CD1c-positive myeloid dendritic cell (primary cell): ENCODE data around the gene PHYKPL.
"Not testable (repeated sequence)": the region's sequence is repeated elsewhere in the genome, so short reads cannot be mapped to it uniquely, and the experiment has no call there.

Source experiments
- DNase-seq: peaks from one replicate; pipeline ENCODE4 v3.0.0-alpha.2; 2016; ENCODE audit errors: extremely low spot score

The PHYKPL gene

DNA sequence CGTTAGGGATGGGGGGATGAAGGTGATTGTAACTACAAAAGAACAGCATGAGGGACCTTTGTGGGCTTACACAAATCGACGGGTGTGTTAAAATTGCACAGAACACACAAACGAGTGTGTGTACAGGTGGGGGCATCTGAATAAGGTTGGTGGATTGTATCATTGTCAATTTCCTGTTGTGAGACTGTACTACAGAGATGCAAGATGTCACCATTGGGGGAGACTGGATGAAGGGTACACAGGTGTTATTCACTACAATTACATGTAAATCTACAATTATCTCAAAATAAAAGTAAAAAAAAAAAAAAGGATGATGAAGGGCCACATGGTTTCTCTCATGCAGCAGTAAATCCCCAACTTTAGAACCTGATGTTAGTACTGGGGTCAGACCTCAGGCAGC, 31.4 kb upstream of the PHYKPL start:
- no peak for DNase-seq

DNA sequence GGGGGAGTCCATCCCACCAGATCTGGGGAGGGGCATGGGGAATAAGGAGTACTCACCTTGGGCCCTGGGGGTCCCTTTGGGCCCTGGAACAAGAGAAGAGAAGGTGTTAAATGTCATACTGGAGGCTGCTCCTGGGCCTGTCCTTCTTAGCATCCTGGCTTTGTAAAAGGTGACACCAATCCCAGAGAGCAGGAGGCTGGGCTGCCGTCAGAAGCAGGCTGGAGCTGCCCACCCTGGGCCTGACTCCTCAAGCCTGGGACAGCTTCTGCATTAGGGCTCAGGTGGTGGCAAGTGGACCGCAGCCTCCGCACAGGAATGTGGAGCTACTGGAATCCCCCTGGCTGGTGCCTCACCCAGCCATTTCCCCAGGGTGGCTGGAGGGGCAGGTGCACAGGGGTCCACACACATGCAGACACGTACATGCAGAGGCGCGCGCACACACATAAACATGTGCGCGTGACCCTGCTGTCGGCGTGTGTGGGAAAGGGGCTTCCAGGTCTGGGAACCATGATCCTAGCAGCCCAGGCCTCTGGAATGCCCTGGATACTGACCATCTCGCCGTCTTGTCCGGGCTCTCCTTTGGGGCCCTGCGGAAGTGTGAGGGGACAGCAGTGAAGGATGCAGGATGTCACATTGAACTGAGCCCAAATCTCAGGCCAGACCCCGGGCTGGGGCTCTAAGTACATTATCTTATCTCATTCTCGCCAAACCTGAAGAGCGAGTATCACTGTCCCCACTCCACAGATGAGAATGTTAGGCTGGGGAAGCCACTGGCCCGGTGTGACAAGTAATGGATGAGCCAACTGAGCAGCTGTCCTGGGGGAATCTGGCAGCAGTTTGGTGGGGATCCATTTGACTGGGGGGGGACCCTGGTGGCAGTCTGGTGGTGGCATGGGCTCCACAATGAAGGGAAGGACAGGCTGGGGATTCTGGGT, 29.3 kb upstream of the PHYKPL start:
- DNase-seq, result no peak

DNA sequence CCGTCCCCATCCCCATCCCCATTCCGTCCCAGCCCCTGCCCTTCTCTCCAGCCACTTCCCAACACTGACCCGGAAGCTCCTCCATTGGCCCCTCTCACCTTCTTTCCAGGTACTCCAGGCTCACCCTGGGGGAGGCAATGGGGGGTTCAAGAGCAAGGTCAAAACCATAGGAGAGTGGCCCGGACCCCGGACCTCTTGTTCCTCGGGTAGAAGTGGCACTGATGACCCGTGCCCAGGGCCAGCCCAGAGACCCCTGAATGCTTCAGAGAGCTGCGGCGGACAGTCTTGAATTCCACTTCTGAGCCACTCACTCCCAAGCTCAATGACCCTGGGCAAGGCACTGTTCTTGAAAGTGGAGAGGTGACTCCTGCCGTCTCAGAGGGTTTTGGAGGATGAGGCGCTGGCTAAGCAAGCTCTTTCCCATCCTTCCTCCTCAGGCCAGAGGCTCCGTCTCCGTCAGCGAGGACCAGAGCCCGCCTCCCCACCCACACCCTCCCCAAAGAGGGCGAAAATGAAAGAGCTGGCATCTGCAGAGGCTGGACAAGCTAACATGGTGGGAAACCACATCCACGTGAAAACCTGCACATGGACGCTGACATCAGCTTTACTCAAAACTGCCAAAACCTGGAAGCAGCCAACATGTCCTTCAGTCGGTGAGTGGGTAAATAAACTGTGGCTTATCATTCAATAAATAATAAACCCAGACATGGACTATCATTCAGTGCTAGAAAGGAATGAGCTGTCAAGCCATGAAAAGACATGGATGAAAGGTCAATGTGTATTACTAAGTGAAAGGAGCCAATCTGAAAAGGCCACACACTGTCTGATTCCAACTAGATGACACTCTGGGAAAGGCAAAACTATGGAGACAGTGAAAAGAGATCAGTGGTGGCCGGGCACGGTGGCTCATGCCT, 27.3 kb upstream of the PHYKPL start:
- no peak for DNase-seq

DNA sequence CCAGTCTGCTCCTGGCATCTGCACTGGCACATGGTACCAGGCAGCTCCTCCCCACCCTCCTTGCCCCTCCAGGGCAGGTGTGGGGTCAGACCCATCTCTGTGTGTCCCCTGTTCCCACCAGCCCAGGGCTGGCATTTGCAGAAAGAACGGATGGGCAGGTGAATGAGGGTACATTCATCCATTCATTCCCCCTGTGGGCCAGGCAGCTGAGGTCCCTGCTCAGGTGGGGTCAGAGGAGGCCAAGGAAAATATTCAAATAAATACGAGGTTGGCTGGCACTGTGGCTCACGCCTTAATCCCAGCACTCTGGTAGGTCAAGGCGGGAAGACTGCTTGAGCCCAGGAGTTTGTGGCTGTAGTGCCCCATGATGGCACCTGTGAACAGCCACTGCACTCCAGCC, 25.0 kb upstream of the PHYKPL start:
- DNase-seq, result no peak

DNA sequence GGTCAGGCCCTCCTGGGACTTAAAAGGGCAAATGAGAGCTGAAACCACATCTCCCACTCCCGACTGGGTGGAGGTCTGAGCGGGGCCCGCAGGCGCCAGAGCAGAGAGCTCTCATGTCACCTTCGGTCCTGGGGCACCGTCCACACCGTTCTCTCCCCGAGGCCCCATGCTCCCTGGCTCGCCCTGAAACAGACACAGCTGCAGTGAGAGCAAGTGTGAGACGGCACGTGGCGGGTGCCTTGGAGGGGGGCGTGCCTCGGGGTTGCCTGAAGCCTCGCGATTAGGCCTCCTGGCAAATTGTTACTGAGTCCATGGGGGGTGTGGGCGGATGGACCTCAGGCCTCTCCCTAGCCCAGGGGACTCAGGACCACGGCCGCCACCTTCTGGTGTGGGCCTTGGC, 24.1 kb upstream of the PHYKPL start:
- DNase-seq, result no peak

DNA sequence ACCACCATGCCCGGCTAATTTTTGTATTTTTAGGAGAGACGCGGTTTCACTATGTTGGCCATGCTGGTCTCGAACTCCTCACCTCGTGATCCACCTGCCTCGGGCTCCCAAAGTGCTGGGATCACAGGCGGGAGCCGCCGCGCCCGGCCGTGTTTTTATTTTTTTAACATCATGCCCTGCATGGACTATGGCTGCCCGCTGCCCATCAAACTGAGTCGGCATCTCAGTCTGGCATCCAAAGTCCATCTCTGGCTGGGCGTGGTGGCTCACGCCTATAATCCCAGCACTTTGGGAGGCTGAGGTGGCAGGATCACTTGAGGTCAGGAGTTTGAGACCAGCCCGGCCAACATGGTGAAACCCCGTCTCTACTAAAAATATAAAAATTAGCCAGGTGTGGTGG, 21.0 kb upstream of the PHYKPL start:
- DNase-seq, result not testable (repeated sequence)

DNA sequence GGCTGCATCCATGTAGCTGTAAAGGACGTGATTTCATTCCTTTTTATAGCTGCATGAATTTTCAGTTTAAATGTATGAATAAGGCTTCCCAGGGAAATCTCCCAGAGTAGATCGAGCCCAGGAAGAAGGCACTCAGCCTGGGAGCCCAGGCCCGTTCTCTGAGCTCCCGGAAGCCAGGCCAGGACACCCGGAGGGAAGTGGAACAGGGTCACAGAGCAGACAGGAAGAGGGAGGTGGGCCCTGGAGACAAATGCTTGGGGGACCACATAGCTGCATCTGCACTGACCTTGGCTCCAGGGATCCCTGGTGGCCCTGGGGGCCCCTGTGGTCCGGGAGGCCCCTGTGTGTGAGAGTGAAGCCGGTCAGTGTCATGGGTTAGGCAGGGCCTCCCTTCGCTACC, 19.7 kb upstream of the PHYKPL start:
- DNase-seq, result no peak

DNA sequence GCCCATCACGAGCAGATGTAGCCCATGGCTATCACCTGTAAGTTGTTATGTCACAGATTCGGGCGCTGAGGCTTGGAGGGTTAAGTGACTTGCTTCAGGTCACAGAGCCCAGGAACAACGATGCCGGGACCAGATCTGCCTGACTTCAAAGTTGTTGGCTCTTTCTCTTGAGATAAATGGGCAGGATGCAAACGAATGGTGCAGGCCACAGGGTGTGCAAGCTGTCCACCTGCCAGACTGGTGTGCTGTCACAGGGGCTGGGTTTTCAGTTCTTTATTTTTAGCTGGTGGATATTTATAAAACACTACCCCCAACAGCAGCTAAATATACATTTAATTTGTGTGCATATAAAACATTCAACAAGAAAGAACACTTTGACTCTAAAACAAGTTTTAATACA, 17.7 kb upstream of the PHYKPL start:
- DNase-seq, result no peak

DNA sequence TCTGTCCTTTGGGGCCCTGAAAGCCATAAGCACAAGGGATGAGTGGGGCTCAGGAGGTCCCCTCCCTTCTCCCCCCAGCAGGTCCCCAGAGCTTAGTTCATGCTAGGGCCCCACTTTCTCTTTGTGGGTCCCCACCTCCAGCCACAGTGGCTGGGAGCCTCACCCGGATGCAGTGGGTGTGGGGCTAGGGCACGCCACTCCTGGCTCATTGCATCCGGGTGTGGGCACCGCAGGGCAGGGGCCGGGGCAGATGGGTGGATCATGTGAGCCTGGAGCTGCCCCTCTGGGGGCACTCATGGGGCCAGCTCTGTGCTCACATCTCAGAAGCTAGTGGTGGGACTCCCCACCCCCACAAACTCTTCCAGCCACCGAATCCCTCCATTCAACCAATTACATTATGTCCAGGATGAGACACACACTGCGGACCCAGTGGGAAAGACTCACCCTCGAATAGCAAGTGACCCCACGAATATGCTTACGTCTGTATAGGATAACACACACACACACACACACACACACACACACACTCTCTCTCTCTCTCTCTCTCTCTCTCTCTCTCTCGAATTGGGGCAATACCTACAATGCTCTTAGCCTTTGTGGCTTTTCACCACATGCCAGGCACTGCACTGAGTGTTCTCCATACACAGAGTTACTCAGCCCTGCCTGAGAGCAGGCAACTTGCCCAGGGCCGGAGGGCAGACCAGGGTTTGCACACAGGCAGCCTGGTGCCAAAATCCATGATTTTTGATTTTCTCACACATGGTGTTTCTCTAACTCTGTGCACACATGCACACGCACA, 16.8 kb upstream of the PHYKPL start:
- DNase-seq, result no peak

DNA sequence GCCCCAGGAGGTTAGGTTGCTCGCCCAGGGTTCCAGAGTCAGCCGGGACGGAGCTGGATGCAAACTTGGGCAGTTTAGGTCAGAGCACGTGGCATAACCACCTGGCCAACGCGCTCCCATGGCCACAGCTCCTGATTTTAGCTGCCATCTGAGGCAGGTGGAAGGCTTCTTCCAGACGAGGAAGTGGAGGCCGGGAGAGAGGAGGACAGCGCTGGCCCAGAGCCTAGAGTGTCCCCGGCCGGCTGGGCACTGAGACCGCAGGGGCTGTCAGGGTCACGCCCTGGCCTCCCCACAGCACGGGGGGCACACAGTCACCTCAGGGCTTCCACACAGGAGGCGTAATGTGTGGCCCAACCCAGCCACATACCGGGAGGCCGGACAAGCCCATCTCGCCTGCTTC, 16.1 kb upstream of the PHYKPL start:
- no peak for DNase-seq

DNA sequence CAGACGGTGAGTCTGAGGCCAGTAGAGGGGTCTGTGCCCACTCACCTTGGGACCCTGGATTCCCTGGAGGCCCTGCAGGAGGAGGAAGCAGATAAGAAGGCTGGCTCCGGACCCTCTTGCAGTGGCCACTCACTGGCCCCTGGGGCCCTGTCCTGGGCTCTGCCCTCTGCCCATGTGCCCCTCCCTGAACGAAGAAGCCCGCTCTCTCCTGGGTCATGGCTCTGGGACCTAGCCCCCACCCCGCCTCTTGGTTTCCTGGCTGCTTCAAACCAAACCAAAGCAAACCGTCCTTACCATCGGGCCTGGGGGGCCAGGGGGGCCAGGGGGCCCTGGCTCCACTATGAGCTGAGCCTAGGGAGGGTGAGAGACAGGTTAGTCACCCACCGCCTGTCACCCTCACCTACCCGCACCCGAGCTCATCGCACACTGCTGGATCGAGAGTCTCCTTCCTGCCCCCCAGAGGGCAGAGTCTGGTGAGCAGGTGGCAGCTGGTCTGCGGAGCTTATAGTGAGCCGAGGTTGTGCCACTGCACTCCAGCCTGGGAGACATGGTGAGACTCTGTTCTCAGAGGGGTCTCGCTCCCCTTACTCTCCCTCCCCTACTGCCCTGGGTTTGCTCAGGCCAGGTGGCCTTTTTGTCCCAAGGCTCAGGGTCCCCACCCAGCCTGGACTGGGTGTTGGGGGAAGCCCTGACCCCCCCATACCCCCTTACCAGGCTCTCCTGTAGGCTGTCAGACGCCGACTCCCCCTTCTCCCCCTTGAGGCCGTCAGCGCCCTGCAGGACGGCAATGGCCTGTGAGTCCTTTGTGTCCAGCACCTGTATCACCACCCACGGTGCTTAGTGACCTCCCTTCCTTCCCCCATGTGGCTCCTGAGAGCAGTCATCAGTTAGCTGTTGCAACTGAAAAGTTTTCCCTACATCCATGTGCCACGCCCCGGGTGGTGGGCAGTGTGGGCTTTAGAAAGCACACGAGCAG, 15.2 kb upstream of the PHYKPL start:
- no peak for DNase-seq

DNA sequence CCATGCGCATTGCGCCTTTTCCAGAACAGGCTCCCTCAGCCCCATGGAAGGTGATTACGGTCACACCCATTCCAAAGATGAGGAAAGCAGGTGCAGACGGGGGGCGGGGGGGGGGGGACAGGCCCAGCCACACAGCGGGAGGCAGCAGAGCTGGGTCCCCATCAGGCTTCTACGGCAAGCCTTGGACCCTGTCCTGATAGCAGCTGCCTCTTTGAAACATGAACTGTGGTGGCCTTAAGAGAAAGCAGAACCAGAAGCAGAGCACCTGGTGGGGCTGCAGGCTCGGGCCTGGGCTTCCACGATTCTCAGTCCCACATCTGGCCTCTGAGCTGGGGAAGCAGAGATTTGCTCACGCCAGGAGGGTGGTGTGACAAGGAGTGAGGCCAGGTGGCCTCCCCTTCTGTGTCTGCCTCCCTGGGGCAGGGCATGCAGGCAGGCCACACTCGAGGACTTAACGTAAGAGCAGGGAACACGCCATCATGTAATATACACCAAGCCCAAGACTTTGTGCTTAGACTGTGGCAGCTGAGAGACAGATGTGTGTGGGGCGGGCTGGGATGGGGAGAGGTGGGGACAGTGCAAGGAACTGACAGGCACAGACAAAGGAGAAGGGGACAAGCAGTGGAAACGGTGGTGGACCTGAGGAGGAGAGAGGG, 14.2 kb upstream of the PHYKPL start:
- no peak for DNase-seq

DNA sequence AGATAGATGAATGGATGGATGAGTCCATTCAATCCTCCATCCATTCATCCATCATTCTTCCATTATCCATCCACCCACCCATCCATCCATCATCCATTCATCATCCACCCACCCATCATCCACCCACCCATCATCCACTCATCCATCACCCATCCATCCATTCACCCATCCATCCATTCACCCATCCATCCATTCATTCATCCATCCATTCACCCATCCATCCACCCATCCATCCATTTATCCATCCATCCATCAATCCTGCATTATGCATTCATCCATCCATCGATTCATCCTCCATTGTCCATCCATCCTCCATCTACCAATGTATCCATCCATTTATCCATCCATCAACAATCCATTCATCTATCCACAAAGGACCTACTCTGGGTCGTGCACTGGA, 12.8 kb upstream of the PHYKPL start:
- no peak for DNase-seq

DNA sequence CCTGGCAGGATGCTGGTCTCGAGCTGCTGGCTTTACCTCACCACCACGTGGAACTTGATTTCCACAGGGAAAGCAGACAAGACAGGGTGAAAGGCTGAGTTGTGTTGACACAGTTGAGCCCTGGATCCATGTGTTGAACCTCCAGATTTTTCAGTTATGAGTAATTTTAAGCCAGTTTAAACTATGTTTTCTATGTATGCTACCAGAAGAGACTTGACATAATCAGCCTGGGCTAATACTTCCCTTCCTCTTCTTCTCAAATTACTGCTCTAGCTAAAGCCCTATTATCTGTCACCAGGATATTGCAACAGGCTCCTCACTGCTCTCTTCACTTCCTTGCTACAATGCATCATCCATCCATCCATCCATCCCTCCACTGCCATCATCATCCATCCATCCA, 12.0 kb upstream of the PHYKPL start:
- no peak for DNase-seq

DNA sequence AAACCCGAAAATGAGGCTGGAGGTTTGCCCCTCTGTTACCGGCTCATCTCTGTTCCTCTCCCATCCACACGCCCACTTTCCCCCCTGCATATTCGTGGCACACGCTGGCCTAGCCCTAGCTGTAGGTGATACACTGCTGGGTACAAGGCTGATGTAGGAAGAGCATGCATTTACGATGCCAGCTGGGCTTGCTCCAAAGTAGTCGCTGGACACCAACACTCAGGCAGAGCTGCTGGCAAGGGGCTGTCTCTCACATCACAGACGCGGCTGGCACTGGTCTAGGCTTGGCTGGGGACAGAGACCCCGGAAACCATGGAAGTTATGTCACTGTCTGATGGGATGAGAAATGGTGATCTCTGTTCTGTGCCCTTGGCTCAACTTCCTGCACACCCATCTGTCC, 9.8 kb upstream of the PHYKPL start:
- DNase-seq, result no peak

DNA sequence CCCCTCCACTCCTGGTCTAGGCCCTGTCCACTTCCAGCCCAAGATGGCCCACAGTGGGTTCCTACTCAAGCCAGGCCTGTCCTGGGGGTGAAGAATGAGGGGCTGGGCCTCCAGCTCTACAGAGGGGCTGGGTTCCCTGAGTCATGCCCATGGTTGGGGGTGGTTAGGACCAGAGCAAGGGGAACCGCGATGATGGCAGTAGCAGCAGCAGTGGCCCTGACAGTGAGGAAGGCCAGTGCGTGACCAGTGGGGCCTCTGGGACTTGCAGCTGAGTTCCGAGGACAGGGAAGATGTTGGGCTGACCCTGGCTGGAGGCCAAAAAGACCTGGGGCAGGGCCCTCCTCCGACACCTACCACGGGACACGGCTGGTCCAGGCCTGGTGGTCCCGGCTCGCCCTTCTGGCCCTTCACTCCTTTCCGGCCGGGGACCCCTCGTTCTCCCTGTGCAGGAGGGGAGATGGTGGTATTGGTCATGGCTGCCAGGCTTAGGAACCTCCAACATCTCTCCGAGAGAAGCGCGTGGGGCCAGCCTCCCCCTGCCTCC, 9.2 kb upstream of the PHYKPL start:
- DNase-seq, result no peak

DNA sequence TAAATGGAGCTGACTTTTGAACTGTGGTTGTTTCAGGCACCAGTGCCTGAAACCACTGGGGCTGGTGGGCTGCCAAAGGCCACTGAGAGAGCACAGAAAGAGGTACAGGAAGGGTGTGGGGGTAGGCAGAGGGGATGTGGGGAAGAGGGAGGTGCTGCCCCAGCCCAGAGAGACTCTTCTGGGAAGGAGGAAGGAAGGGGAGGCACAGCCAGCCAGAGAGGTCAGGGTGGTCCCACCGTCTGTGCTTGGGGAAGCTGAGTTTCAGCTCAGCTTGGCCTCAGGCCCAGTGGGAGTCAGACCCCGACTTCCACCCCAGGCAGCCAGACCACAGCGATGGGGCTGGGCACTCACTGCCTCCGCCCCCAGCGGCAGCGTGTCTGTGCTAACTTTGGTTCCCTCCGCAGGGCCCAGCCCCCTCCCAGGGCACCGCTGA, 8.6 kb upstream of the PHYKPL start:
- DNase-seq, result no peak

DNA sequence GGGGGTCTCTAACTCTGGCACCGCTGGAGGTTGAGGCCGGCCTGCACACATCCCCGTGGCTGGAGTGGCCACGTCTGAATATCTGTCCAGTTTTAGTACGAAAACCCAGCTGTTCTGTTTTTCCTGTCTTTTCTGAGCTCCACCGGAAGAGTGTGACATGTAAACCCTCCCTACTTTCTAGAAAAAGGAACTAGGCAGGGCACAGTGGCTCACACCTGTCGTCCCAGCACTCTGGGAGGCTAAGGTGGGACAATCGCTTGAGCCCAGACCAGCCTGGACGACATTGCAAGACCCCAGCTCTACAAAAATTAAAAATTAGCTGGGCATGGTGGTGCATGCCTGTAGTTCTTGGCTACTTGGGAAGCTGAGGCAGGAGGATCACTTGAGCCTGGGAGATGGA, 8.2 kb upstream of the PHYKPL start:
- DNase-seq, result no peak

DNA sequence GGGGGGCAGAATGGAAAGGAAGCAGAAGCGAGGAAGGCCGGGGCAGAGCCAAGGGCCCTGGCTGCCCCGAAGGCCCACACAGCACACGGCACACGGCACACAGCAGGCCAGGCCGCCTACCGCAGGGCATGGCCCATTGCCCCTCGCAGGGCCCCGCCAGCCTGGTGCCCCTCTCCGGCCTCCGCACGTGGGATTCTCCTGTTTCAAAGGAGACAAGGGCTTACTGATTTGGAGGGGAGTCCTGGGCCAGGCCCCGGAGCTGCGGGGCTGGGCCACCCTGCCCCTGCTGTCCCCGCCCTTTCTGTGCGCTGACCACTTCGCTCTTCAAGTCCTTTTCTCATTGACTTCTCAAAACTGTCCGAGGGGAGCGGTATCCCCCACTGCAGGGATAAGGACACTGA, 7.7 kb upstream of the PHYKPL start:
- DNase-seq, result no peak
